GM12878 (cell line): ENCODE results near the gene ALOXE3. TPM values are rescaled to one million over a fixed set of nuclear protein-coding genes. Genes with fewer than 3 reads are reported as not detected.

Experiments
- BCL11A ChIP-seq: IDR thresholded peaks from 2 replicates; pipeline ENCODE4 v1.6.1; 2011; ENCODE audit warnings: low read depth, low read length
- BMI1 ChIP-seq: fragments of 450-650 bp; IDR thresholded peaks from 2 replicates; pipeline ENCODE4 v1.6.1; 2016; ENCODE audit warnings: mild to moderate bottlenecking, moderate library complexity, borderline replicate concordance
- CHD4 ChIP-seq: fragments of 200-600 bp; sonication (generic); IDR thresholded peaks from 2 replicates; pipeline ENCODE4 v1.6.1; 2016; ENCODE audit warnings: mild to moderate bottlenecking
- CREM ChIP-seq: IDR thresholded peaks from 2 replicates; pipeline ENCODE4 v1.6.1; 2014; ENCODE audit warnings: antibody characterized with exemption, low read depth
- EED ChIP-seq: sonication (generic); IDR thresholded peaks from 2 replicates; pipeline ENCODE4 v1.6.1; 2016; ENCODE audit warnings: antibody characterized with exemption, low read depth
- ELK1 ChIP-seq: IDR thresholded peaks from 2 replicates; pipeline ENCODE4 v1.6.1; 2012; ENCODE audit warnings: low read depth, low read length, improper control_type of control experiment
- FOS ChIP-seq: IDR thresholded peaks from 3 replicates; pipeline ENCODE4 v1.6.1; 2011; ENCODE audit warnings: borderline replicate concordance; ENCODE audit not compliant: insufficient read length; ENCODE audit errors: extremely low read depth
- GATAD2B ChIP-seq: fragments of 450-650 bp; conservative IDR thresholded peaks from 2 replicates; pipeline ENCODE4 v1.6.1; 2017; ENCODE audit warnings: low read depth, mild to moderate bottlenecking, moderate library complexity
- HDAC2 ChIP-seq: fragments of 200-600 bp; sonication (generic); IDR thresholded peaks from 2 replicates; pipeline ENCODE4 v1.6.1; 2017
- KAT2A ChIP-seq: conservative IDR thresholded peaks from 2 replicates; pipeline ENCODE4 v1.6.1; 2011; ENCODE audit warnings: low read depth, low read length; ENCODE audit not compliant: control insufficient read depth
- MXI1 ChIP-seq: fragments of 150-350 bp; IDR thresholded peaks from 2 replicates; pipeline ENCODE4 v1.6.1; 2011; ENCODE audit warnings: low read depth, mild to moderate bottlenecking, inconsistent platforms, low read length, improper control_type of control experiment
- NFXL1 ChIP-seq: fragments of 450-650 bp; IDR thresholded peaks from 2 replicates; pipeline ENCODE4 v1.6.1; 2017; ENCODE audit warnings: antibody characterized with exemption, mild to moderate bottlenecking, borderline replicate concordance
- NR2C1 ChIP-seq: fragments of 450-650 bp; IDR thresholded peaks from 2 replicates; pipeline ENCODE4 v1.6.1; 2017; ENCODE audit warnings: antibody characterized with exemption, mild to moderate bottlenecking, moderate library complexity
- PBX3 ChIP-seq: IDR thresholded peaks from 2 replicates; pipeline ENCODE4 v1.6.1; 2011; ENCODE audit warnings: mild to moderate bottlenecking, low read depth, low read length, moderate library complexity; ENCODE audit not compliant: insufficient replicate concordance
- POLR2AphosphoS5 ChIP-seq: IDR thresholded peaks from 2 replicates; pipeline ENCODE4 v1.6.1; 2011; ENCODE audit warnings: mild to moderate bottlenecking, low read length, inconsistent platforms
- RAD51 ChIP-seq: fragments of 450-650 bp; IDR thresholded peaks from 2 replicates; pipeline ENCODE4 v1.6.1; 2016; ENCODE audit warnings: moderate library complexity, mild to moderate bottlenecking, inconsistent platforms
- SIN3A ChIP-seq: IDR thresholded peaks from 2 replicates; pipeline ENCODE4 v1.6.1; 2012; ENCODE audit warnings: low read depth, low read length, improper control_type of control experiment
- SKIL ChIP-seq: fragments of 450-650 bp; IDR thresholded peaks from 2 replicates; pipeline ENCODE4 v1.6.1; 2017; ENCODE audit warnings: mild to moderate bottlenecking, low read depth, inconsistent platforms; ENCODE audit not compliant: poor library complexity, severe bottlenecking
- TARDBP ChIP-seq: IDR thresholded peaks from 2 replicates; pipeline ENCODE4 v1.6.1; 2016; ENCODE audit warnings: borderline replicate concordance
- TCF3 ChIP-seq: IDR thresholded peaks from 2 replicates; pipeline ENCODE4 v1.6.1; 2012; ENCODE audit warnings: low read depth, mild to moderate bottlenecking, low read length, borderline replicate concordance; ENCODE audit not compliant: insufficient read depth
- USF2 ChIP-seq: IDR thresholded peaks from 2 replicates; pipeline ENCODE4 v1.6.1; 2011; ENCODE audit warnings: low read depth, low read length, improper control_type of control experiment, borderline replicate concordance
- WRNIP1 ChIP-seq: IDR thresholded peaks from 2 replicates; pipeline ENCODE4 v1.6.1; 2011; ENCODE audit warnings: low read depth, low read length, improper control_type of control experiment, borderline replicate concordance
- YBX1 ChIP-seq: fragments of 450-650 bp; IDR thresholded peaks from 2 replicates; pipeline ENCODE4 v1.6.1; 2016; ENCODE audit warnings: antibody characterized with exemption
- YY1 ChIP-seq: IDR thresholded peaks from 2 replicates; pipeline ENCODE4 v1.6.1; 2011; ENCODE audit warnings: low read depth, mild to moderate bottlenecking, low read length
- polyA plus RNA-seq, 11 experiments: library from polyadenylated mRNA; depleted of rRNA in 4 of 11; unstranded in 6 of 11; stranded (reverse) in 5 of 11; fragments of >200 nt; fragmentation: Nextera tagmentation in 4 of 11; fragmentation: Illumina TruSeq in 1 of 11; extraction: Ambion mirVana in 4 of 11; extraction: Trizol in 1 of 11; gene quantifications; 1 replicate in 1 of 11; 2 replicates in 10 of 11; pipeline versions ENCODE4 v1.2.1 to v1.2.3, GENCODE V29; 2011 to 2016; ENCODE audit warnings: inconsistent platforms in 2 of 11, missing spikeins in 2 of 11, low read depth in 1 of 11
- total RNA-seq, 4 experiments: library from RNA; depleted of rRNA in 3 of 4; stranded (reverse); fragments of >200 nt in 3 of 4; fragmentation: Illumina TruSeq in 1 of 4; extraction: Trizol in 1 of 4; gene quantifications; 2 replicates each; pipeline versions ENCODE4 v1.2.1 to v1.2.3, GENCODE V29; 2013 to 2021

The ALOXE3 gene
- total and polyA plus RNA-seq, 10 of the 15 experiments (the other 5 are each of a cell fraction or from before 2014, with no cell fraction given), result 0.04 TPM; not detected in 9

GRCh38 chr17:8118769-8119580 lies 661 bp upstream of the ALOXE3 start (continued):
- TF ChIP-seq PBX3, result no peak
- TF ChIP-seq YY1, result peak; percentile 78
- TF ChIP-seq CREM, result no peak
- TF ChIP-seq ELK1, result no peak
- no peak for TF ChIP-seq POLR2AphosphoS5
- TF ChIP-seq NFXL1, result no peak
- TF ChIP-seq KAT2A, result no peak
- TF ChIP-seq YBX1, result no peak
- TF ChIP-seq NR2C1, result no peak
- no peak for TF ChIP-seq MXI1
- TF ChIP-seq EED, result no peak
- no peak for TF ChIP-seq HDAC2
- TF ChIP-seq GATAD2B, result no peak
- 0 out of 2 replicates have a peak, but pooled peaks have one; percentile 11 for TF ChIP-seq TCF3
- TF ChIP-seq SIN3A, result no peak
- TF ChIP-seq BMI1, result no peak
- TF ChIP-seq TARDBP, result peak; percentile 93
- TF ChIP-seq RAD51, result peak; percentile 42
- no peak for TF ChIP-seq FOS
- no peak for TF ChIP-seq BCL11A
- TF ChIP-seq USF2, result no peak
- TF ChIP-seq CHD4, result no peak
- no peak for TF ChIP-seq WRNIP1
- peak; percentile 84 for TF ChIP-seq SKIL
